Subcutaneous adipose tissue (tissue), 4 donors: ENCODE data around the gene ATP2C2. TPM values are rescaled to one million over a fixed set of nuclear protein-coding genes. Genes with fewer than 3 reads are reported as not detected.

ENCODE experiments used
- total RNA-seq, 4 donors: library from RNA; depleted of rRNA; stranded (reverse); fragments of >200 nt; gene quantifications; one replicate each; pipeline ENCODE4 v1.1.0, GENCODE V29; 2016
- TF ChIP-seq, protein P1 (sequence below): fragments of 450-650 bp; IDR thresholded peaks from one replicate; pipeline ENCODE4 v1.5.1; 2016; ENCODE audit warnings: low read depth, mild to moderate bottlenecking, control low read depth, antibody characterized with exemption, moderate library complexity

ATP2C2 gene
- total RNA-seq, 4 donors from 2014 or later = not detected

GRCh38 chr16:84324434-84325262 is 43.7 kb upstream of the ATP2C2 start:
- TF ChIP-seq, protein P1, sequence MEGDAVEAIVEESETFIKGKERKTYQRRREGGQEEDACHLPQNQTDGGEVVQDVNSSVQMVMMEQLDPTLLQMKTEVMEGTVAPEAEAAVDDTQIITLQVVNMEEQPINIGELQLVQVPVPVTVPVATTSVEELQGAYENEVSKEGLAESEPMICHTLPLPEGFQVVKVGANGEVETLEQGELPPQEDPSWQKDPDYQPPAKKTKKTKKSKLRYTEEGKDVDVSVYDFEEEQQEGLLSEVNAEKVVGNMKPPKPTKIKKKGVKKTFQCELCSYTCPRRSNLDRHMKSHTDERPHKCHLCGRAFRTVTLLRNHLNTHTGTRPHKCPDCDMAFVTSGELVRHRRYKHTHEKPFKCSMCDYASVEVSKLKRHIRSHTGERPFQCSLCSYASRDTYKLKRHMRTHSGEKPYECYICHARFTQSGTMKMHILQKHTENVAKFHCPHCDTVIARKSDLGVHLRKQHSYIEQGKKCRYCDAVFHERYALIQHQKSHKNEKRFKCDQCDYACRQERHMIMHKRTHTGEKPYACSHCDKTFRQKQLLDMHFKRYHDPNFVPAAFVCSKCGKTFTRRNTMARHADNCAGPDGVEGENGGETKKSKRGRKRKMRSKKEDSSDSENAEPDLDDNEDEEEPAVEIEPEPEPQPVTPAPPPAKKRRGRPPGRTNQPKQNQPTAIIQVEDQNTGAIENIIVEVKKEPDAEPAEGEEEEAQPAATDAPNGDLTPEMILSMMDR = no peak

DNA sequence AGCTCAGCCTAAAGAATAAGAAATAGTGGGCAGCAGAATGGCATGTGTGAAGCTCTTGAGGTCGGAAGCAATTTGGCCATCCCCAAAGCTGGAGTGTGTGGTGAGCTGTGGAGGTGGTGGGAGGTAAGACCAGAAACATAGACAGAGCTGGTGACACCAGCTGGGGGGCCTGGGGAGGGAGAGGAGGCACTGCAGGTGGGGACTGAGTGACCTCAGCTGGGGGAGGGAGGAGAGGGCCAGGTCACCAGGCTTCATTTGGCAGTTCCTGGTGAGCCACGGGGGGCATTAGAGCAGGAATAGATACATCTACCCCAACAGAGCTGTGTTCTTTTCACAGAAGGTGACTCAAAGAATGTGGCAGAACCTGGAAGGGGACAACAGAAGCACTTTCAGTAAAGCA is 41.8 kb upstream of the ATP2C2 start:
- TF ChIP-seq, protein P1 = no peak

DNA sequence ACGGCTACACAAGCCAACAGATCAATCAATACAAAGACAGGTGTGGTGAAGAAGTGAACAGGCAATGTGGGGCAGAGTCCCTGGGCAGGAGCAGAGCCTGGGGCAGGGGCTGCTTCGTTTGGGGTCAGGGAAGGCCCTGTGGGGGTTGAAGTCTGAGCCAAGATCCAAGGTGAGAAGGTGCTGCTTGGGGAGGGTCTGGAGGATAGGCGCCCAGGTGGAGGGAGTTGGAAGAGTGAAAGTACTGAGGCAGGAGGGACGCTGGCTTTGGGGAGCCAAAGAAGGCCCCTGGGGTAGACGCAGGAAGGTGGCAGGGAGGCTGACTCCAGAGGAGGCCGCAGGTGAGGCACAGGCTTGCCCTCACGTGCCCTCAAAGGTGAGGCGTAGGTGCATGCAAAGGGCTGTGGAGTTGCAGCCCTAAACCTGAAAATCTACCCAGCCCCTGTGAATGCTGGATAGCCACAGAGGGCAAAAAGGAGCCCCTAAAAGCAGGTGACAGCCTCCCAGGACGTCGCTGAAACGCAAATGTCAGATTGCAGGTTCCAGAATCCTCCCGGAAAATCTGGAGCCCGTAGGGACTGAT is 40.3 kb upstream of the ATP2C2 start:
- TF ChIP-seq, protein P1 = no peak

- TF ChIP-seq, protein P1 = no peak
Measured at GRCh38 chr16:84329016-84329415, 39.3 kb upstream of the ATP2C2 start.

DNA sequence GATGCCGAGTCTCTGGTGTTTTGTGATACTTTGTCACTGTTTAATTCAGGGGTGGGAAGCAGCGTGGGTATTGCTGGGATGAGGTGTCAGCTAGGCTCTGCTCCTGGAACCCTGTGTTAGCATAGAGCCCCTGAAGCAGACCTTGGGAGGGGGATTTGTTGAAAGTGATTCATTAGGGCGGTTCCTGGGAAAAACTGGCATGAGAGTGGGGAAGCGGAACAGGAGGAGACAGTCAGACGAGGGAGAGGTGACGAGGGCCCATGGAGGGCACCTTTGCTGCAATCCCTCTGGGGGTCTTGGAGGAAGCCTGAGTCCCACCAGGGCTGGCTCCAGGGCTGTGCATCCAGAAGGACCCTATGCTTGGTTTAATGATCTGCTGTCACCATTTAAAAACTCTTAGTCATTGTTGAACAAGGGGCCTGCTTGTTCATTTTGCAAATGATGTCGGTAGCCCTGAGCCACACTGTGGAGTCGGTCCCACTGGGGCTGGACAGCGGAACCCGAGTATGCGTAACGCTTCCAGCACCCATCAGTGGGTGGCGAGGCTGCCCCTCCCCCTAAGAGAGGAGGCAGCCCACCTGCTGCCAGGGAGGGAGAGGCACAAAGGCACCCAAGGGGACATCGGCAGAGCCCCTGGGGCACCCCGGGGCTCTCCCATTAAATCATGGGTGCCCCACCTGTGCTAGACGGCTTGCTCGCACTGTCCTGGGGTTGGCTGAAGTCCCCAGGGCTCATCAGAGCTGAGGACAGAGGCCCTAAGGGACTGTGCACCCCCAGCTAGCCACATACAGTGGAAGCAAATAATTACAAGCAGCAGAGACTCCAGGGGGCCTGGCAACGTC is 38.3 kb upstream of the ATP2C2 start:
- TF ChIP-seq, protein P1 = no peak

DNA sequence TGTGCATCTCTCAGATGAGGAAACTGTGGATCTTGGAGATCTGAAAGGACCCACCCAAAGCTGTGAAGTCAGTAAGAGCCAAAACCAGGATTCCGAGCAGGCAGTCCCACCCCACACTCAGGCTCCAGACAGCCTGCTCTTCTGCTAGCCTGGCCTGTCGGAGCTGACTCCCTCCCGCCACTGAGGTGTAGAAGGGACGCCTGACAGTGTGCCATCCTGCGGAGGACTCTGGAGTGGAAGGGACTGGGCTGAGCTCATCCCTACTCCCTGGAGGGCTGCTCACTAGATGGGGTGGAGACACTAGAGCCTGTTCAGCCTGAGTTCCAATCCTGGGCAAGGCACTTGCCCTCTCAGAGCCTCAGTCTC is 37.7 kb upstream of the ATP2C2 start:
- TF ChIP-seq, protein P1 = no peak
